ENCODE measurements around the gene ASTN1. TPM values are rescaled to one million over a fixed set of nuclear protein-coding genes. Genes with fewer than 3 reads are reported as not detected.

Gene ASTN1
- total and polyA plus RNA-seq, 2 of the 4 experiments (the other 2 are of a cell fraction): under 0.01 to 0.07 TPM

DNA sequence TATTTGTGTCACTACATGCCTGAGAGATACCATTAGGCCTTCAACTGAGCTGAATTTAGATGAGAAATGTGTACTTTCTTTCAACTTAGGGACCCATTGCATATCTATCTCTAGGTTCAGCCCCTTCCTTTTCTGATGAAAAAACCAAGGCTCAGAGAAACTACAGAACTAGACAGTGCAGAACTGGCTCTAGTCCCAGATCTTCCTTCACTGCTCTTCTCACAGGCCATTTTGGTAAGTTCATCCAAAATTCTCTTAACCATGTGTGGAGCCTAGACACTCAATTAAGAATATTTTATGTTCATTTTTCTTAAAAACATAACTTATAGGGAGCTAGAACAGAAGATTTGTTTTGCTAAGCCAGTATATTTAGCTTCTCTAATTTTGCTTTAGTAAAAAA, 128.9 kb downstream of the ASTN1 start:
- Histone ChIP-seq H4K91ac (ENCODE audit: insufficient read depth, low read depth, low read length) (no peak overlapping the region), H3K9ac (ENCODE audit: low read depth, low read length) (no peak overlapping the region), H2AK9ac (replicated peaks; ENCODE audit: low read depth, low read length, poor library complexity) (no peak overlapping the region), H3K56ac (ENCODE audit: extremely low read depth, insufficient read depth, low read length) (no peak overlapping the region), H3K9me1 (ENCODE audit: insufficient read depth, low read length) (no peaks in the 10 kb centered on the region), H3K9me3 (ENCODE audit: control insufficient read depth, insufficient read depth, low read length) (no peaks in the 10 kb centered on the region), H3K18ac (ENCODE audit: low read depth, low read length) (no peak overlapping the region), H2AFZ (replicated peaks; ENCODE audit: low read length, poor library complexity) (no peak overlapping the region), H2BK15ac (ENCODE audit: low read depth, low read length) (no peak overlapping the region), H3K36me3 (ENCODE audit: control insufficient read depth, insufficient read depth, low read length) (no peaks in the 10 kb centered on the region), H2BK20ac (ENCODE audit: low read depth, low read length) (no peak overlapping the region), H3K27me3 (ENCODE audit: control insufficient read depth, insufficient read depth, low read length) (no peaks in the 10 kb centered on the region), H3K4me2 (ENCODE audit: low read depth, low read length) (no peak overlapping the region), H4K20me1 (ENCODE audit: insufficient read depth, low read length) (no peaks in the 10 kb centered on the region), H3K23ac (ENCODE audit: low read depth, low read length) (no peak overlapping the region), H4K8ac (ENCODE audit: low read depth in 2 of 2, low read length in 2 of 2) (no peak overlapping the region), H3K27ac (ENCODE audit: insufficient read depth, low read length) (no peak overlapping the region), H4K5ac (ENCODE audit: low read depth, low read length) (no peak overlapping the region), H2BK5ac (ENCODE audit: low read depth, low read length, poor library complexity, severe bottlenecking) (no peak overlapping the region), H3K79me1 (ENCODE audit: low read depth in 1 of 2, low read length in 2 of 2) (no peaks in the 10 kb centered on the region), H2AK5ac (ENCODE audit: low read depth, low read length) (no peak overlapping the region), H2BK120ac (ENCODE audit: low read depth, low read length) (no peak overlapping the region), H3K14ac (replicated peaks; ENCODE audit: low read depth, low read length) (no peak overlapping the region), H3K4ac (ENCODE audit: low read depth, low read length) (no peak overlapping the region), H3K4me3 (ENCODE audit: insufficient read depth, low read depth, low read length) (no peak overlapping the region), H3K4me1 (ENCODE audit: control insufficient read depth, insufficient read depth, low read length) (no peaks in the 10 kb centered on the region)
- CTCF ChIA-PET: no interaction called here
- TF ChIP-seq POLR2A (IDR thresholded peaks at IDR 0.05; ENCODE audit: low read depth, low read length) (no peak), MXI1 (IDR thresholded peaks at IDR 0.05; ENCODE audit: borderline replicate concordance, low read depth, low read length) (no peak), RFX5 (IDR thresholded peaks at IDR 0.05; ENCODE audit: low read depth, low read length) (no peak), MAZ (IDR thresholded peaks at IDR 0.05; ENCODE audit: borderline replicate concordance, low read depth, low read length) (no peak), NFE2L2 (IDR thresholded peaks at IDR 0.05; ENCODE audit: low read depth, low read length) (no peak), MAFK (IDR thresholded peaks at IDR 0.05; ENCODE audit: low read depth, low read length) (no peak), USF2 (IDR thresholded peaks at IDR 0.05; ENCODE audit: low read depth, low read length) (no peak)
- ATAC-seq (ENCODE audit: low read depth) (no peak), DNase-seq (no peak)
- BruUV-seq (replicated peaks): no TSS peak
- dilution Hi-C loops (cut with HindIII; ENCODE audit: low sequenced_read_pairs, unreplicated experiment) (no loop called here), in situ Hi-C loops (cut with MboI; ENCODE audit: low sequenced_read_pairs) (no loop called here), intact Hi-C loops (cut with micrococcal nuclease) (no loop called here)
- POLR2A ChIA-PET (ENCODE audit: unreplicated experiment): interaction anchor here (0.6 kb wide), 1 partner anchor 16 kb away, joined by 5 read pairs; no protein-coding TSS in a partner anchor

All from IMR-90 (cell line).